ENCODE measurements around the gene HDAC9.

Gene HDAC9

DNA sequence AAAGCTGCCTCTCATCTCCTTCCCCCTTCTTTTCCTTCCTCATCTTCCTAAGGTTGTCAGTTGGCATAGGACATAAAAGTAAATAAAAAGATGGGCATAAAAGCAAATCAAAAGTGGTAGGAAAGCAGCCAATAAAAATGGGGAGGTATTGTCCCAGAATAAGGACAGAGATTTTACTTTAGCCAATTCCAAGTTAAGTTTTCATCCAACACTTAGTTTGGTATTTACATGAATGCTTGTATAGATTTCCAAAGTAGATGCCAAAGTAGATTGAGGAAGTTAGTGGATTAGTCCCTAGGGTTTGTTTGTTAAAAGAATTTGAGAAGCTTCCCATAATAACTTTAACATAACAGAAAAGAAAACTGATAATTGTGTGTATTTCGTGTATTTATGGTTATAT lies 33.7 kb downstream of the HDAC9 start:
- DNase-seq (ENCODE audit: low read depth, low spot score) = no peak
- TF ChIP-seq, protein P1, sequence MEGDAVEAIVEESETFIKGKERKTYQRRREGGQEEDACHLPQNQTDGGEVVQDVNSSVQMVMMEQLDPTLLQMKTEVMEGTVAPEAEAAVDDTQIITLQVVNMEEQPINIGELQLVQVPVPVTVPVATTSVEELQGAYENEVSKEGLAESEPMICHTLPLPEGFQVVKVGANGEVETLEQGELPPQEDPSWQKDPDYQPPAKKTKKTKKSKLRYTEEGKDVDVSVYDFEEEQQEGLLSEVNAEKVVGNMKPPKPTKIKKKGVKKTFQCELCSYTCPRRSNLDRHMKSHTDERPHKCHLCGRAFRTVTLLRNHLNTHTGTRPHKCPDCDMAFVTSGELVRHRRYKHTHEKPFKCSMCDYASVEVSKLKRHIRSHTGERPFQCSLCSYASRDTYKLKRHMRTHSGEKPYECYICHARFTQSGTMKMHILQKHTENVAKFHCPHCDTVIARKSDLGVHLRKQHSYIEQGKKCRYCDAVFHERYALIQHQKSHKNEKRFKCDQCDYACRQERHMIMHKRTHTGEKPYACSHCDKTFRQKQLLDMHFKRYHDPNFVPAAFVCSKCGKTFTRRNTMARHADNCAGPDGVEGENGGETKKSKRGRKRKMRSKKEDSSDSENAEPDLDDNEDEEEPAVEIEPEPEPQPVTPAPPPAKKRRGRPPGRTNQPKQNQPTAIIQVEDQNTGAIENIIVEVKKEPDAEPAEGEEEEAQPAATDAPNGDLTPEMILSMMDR (IDR thresholded peaks at IDR 0.05; ENCODE audit: low read depth, low read length) = no peak
- no peak overlapping the region for H3K4me3 ChIP-seq (ENCODE audit: low read depth, low read length)
- in situ Hi-C loops (cut with HindIII; ENCODE audit: low sequenced_read_pairs) = no loop called here

DNA sequence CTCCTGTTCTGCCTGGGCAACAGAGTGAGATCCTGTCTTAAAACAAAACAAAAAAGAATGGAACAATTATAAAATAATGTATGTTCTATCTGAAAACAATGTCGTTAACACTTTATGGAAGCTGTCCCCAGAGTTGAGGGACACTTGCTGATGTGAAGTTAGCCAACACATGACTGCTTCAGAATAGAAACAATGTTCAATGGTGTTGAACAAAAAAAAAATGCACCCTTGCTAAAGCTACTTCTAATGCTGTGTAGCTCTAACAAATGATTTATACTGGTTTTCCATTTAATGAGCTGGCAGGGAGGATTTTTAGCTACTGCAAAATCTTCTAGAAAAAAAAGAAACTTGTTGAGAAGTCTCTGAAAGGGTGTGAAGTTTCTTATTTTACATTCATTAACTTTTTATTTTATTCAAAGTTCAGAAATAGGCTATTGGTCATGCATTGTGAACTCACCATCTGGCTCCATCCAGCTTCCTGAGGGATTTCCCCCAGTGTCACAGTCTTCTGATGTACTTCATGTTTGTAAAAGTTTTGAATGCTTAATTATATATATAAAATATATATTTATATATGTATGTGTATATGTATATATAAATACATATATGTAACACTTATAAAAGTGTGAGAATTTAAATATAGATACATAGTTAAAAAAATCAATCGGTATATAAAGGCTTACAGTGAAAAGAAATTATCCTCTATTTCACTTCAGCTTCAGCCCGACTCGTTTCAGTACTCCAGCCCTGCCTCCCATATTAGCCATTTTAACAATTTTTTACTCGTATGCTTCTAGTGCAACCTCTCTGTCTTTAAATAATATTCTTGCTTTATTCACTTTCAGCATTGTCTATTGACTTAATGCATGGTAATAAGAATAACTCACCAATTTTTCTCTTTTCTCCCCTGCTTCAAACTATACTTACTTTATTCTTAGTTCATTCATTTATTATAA lies 35.0 kb downstream of the HDAC9 start:
- TF ChIP-seq, protein P1 (IDR thresholded peaks at IDR 0.05; ENCODE audit: low read depth, low read length) = no peak
- DNase-seq (ENCODE audit: low read depth, low spot score) = no peak
- H3K4me3 ChIP-seq (ENCODE audit: low read depth, low read length) = no peak overlapping the region
- in situ Hi-C loops (cut with HindIII; ENCODE audit: low sequenced_read_pairs) = no loop called here

DNA sequence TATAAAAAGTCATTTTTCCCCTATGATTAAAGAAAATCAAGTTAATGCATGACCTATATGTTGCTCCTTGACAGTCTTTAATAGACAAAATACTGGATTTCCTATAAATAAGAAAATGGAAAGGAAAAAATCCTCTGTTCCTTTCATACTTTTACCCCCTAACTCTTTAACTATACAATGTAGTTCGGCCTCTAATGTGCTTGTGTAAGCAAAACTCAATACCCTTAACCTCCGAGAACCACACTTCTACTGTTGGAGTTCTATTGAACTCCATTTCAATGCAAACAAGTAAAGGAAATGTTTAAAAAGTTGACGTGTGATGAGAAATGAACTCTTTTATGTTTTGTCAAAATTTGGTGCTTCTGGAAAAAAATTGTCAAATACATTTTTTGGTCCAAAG lies 36.0 kb downstream of the HDAC9 start:
- no peak for DNase-seq (ENCODE audit: low read depth, low spot score)
- in situ Hi-C loops (cut with HindIII; ENCODE audit: low sequenced_read_pairs) = no loop called here
- TF ChIP-seq, protein P1 (IDR thresholded peaks at IDR 0.05; ENCODE audit: low read depth, low read length) = no peak
- H3K4me3 ChIP-seq (ENCODE audit: low read depth, low read length) = no peak overlapping the region

DNA sequence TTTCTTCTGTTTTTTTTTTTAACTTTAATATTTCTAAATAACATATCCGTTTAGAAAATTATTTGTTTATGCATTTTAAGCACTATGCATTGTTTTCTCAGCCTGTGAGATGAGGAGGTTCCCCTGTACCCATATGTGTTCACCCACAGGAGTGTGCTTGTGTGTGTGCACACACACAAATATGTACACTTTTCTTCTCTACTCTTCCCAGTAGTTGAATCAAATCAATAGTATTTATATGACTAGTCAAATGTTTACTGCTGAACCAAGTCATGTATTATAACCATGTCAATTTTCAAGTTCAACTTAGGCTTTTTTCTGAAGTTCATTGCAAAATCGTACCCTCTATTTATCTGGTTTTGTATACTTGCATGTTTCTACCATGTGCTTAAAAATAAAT lies 37.3 kb downstream of the HDAC9 start:
- in situ Hi-C loops (cut with HindIII; ENCODE audit: low sequenced_read_pairs) = no loop called here
- TF ChIP-seq, protein P1 (IDR thresholded peaks at IDR 0.05; ENCODE audit: low read depth, low read length) = no peak

GRCh38 chr7:18534481-18534880 lies 38.9 kb downstream of the HDAC9 start:
- TF ChIP-seq, protein P1 (IDR thresholded peaks at IDR 0.05; ENCODE audit: low read depth, low read length) = no peak
- no peak for DNase-seq (ENCODE audit: low read depth, low spot score)
- in situ Hi-C loops (cut with HindIII; ENCODE audit: low sequenced_read_pairs) = no loop called here
- H3K4me3 ChIP-seq (ENCODE audit: low read depth, low read length) = no peak overlapping the region

More for the DNA sequence above, 37.3 kb downstream of the HDAC9 start:
- DNase-seq (ENCODE audit: low read depth, low spot score) = no peak
- no peak overlapping the region for H3K4me3 ChIP-seq (ENCODE audit: low read depth, low read length)

GRCh38 chr7:18535810-18536415 lies 40.4 kb downstream of the HDAC9 start:
- no peak for DNase-seq (ENCODE audit: low read depth, low spot score)
- in situ Hi-C loops (cut with HindIII; ENCODE audit: low sequenced_read_pairs) = no loop called here

More at GRCh38 chr7:18535810-18536415, 40.4 kb downstream of the HDAC9 start:
- no peak overlapping the region for H3K4me3 ChIP-seq (ENCODE audit: low read depth, low read length)
- TF ChIP-seq, protein P1 (IDR thresholded peaks at IDR 0.05; ENCODE audit: low read depth, low read length) = no peak

All from astrocyte of the spinal cord (primary cell).